K562 (cell line): ENCODE data around the gene FAM200A. TPM values are rescaled to one million over a fixed set of nuclear protein-coding genes. Genes with fewer than 3 reads are reported as not detected.

Experiments used
- CSDE1 ChIP-seq, 2 experiments: fragments of 450-650 bp; IDR thresholded peaks; 2 replicates each; pipeline ENCODE4 v1.6.1; 2016; ENCODE audit warnings: mild to moderate bottlenecking in 1 of 2
- CXXC5 ChIP-seq: fragments of 250-450 bp; sonication (Bioruptor Pico); IDR thresholded peaks from 2 replicates; pipeline ENCODE4 v1.8.0; 2022; ENCODE audit warnings: inconsistent platforms, mild to moderate bottlenecking, moderate library complexity
- DACH1 ChIP-seq: fragments of 450-650 bp; IDR thresholded peaks from 2 replicates; pipeline ENCODE4 v1.6.1; 2018; ENCODE audit not compliant: partially characterized antibody
- E2F6 ChIP-seq, 2 experiments: IDR thresholded peaks; 2 replicates each; pipeline ENCODE4 v1.6.1; 2011; ENCODE audit warnings: borderline replicate concordance in 1 of 2, control low read depth in 1 of 2, low read depth in 1 of 2, low read length in 1 of 2, mild to moderate bottlenecking in 1 of 2, mixed read lengths in 1 of 2, moderate library complexity in 1 of 2; ENCODE audit not compliant: insufficient read depth in 1 of 2, insufficient read length in 1 of 2, poor library complexity in 1 of 2, severe bottlenecking in 1 of 2; ENCODE audit errors: extremely low read depth in 1 of 2
- FIP1L1 ChIP-seq: fragments of 200-400 bp; formaldehyde crosslinking; IDR thresholded peaks from 2 replicates; pipeline ENCODE4 v1.6.1; 2018; ENCODE audit warnings: mild to moderate bottlenecking, low read depth, low read length; ENCODE audit not compliant: poor library complexity, severe bottlenecking
- GTF2F1 ChIP-seq: IDR thresholded peaks from 2 replicates; pipeline ENCODE4 v1.6.1; 2011; ENCODE audit warnings: low read depth, low read length, improper control_type of control experiment
- JUND ChIP-seq, 2 experiments: IDR thresholded peaks; 2 replicates in 1 of 2; 3 replicates in 1 of 2; pipeline ENCODE4 v1.6.1; 2011; ENCODE audit warnings: borderline replicate concordance in 2 of 2, low read depth in 2 of 2, low read length in 2 of 2, improper control_type of control experiment in 1 of 2, missing biosample characterization in 1 of 2, missing genetic modification characterization in 1 of 2, missing genetic modification reagents in 1 of 2
- KDM5B ChIP-seq: fragments of 200-600 bp; sonication (generic); IDR thresholded peaks from 2 replicates; pipeline ENCODE4 v1.6.1; 2012; ENCODE audit warnings: low read depth, mild to moderate bottlenecking, moderate library complexity, low read length, control low read depth, inconsistent platforms; ENCODE audit not compliant: insufficient replicate concordance
- PHB2 ChIP-seq: fragments of 450-650 bp; IDR thresholded peaks from 2 replicates; pipeline ENCODE4 v1.6.1; 2017; ENCODE audit warnings: low read depth
- PKNOX1 ChIP-seq: fragments of 450-650 bp; IDR thresholded peaks from 2 replicates; pipeline ENCODE4 v1.6.1; 2016
- POLR2B ChIP-seq: fragments of 450-650 bp; IDR thresholded peaks from 2 replicates; pipeline ENCODE4 v1.6.1; 2018; ENCODE audit warnings: low read depth; ENCODE audit not compliant: partially characterized antibody
- TRIM25 ChIP-seq: fragments of 450-650 bp; IDR thresholded peaks from 2 replicates; pipeline ENCODE4 v1.7.0; 2016; ENCODE audit warnings: borderline replicate concordance
- polyA plus RNA-seq, 8 experiments: library from polyadenylated mRNA; depleted of rRNA in 4 of 8; stranded (reverse) in 5 of 8; unstranded in 3 of 8; fragments of >200 nt; fragmentation: Nextera tagmentation in 2 of 8; fragmentation: Illumina TruSeq in 1 of 8; extraction: Ambion mirVana in 2 of 8; extraction: Trizol in 1 of 8; gene quantifications; 2 replicates each; pipeline versions ENCODE4 v1.2.1 to v1.2.3, GENCODE V29; 2011 to 2014; ENCODE audit warnings: inconsistent platforms in 1 of 8, missing spikeins in 1 of 8
- total RNA-seq, 7 experiments: library from RNA; depleted of rRNA in 6 of 7; stranded (reverse); fragments of >200 nt in 6 of 7; fragmentation: Illumina TruSeq in 2 of 7; extraction: Trizol in 2 of 7; gene quantifications; 2 replicates each; pipeline versions ENCODE4 v1.2.1 to v1.2.3, GENCODE V29; 2011 to 2021; ENCODE audit warnings: low replicate concordance in 1 of 7
- TF ChIP-seq, protein P1 (sequence below): fragments of 450-650 bp; conservative IDR thresholded peaks from 2 replicates; pipeline ENCODE4 v1.6.1; 2016; ENCODE audit warnings: missing genetic modification characterization, low read depth, mild to moderate bottlenecking, missing compliant biosample characterization, moderate library complexity
- TF ChIP-seq, protein P2 (sequence below): sonication (generic); formaldehyde crosslinking; IDR thresholded peaks from 2 replicates; pipeline ENCODE4 v1.8.0; 2022; ENCODE audit warnings: missing genetic modification reagents, mild to moderate bottlenecking, moderate library complexity, borderline replicate concordance
- TF ChIP-seq, protein P3 (sequence below), 2 experiments: fragments of 200-800 bp in 1 of 2; sonication (Bioruptor generic) in 1 of 2; sonication (generic) in 1 of 2; formaldehyde crosslinking in 1 of 2; IDR thresholded peaks in 1 of 2; conservative IDR thresholded peaks in 1 of 2; 2 replicates each; pipeline versions ENCODE4 v1.5.0 to v1.6.1; 2016 to 2020; ENCODE audit warnings: missing compliant biosample characterization in 1 of 2, missing genetic modification characterization in 1 of 2, missing genetic modification reagents in 1 of 2

FAM200A gene
- total and polyA plus RNA-seq, 9 of the 15 experiments (the other 6 are each of a cell fraction or from before 2014, with no cell fraction given): 3.3 to 11.2 (median 8.3) TPM

DNA sequence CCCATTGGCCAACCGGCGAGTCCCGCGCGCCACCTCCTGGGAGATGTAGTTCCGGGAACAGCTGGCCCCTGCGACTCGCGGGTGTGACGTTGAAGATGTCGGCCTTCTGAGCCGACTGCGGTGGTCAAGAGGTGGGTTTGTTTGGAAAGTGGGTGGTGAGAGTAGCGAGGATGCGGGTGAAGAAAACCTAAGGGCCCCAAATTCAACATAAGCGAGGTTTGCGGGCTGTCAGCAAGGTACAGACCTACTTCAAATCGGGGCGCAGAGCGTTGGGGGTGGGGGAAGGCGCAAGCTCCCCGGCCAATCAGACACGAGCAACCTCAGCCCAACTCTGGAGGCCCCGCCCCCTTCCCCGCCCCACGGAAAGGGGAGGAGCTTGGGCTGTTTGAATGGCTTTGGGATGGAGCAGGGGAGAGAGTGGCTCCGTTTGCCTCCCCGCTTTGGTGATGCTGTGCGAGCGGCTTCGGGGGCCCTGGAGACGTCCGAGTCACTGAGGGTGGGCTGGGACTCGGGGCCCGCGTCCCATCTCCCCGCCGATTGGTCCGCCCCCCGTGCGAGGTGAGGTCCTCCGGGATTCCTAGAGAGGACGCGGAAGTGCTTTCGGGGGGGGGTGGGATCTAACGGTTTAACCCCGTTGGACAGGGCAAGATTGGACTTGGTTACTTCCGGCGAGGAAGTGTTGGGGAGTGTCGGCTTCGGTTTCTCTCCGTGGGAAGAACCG lies 47.2 kb downstream of the FAM200A start, which contains the start of gene ZKSCAN5 (continued):
- TF ChIP-seq TRIM25 (no peak), KDM5B (peak; percentile 93), FIP1L1 (peak; percentile 84), CXXC5 (CRISPR knock-in tag) (peak; percentile 87), JUND (IDR thresholded peaks at IDR 0.05; ENCODE audit: borderline replicate concordance, low read depth, low read length) (peak; percentile 54), JUND (tag; IDR thresholded peaks at IDR 0.05; ENCODE audit: borderline replicate concordance, low read depth, low read length) (peak; percentile 51; the same call in 1 of the 3 replicates), CSDE1 (IDR thresholded peaks at IDR 0.05) (no peak), PKNOX1 (peak; percentile 63), E2F6 (IDR thresholded peaks at IDR 0.05; ENCODE audit: borderline replicate concordance in 1 of 2, extremely low read depth in 1 of 2, insufficient read depth in 1 of 2, insufficient read length in 1 of 2, low read depth in 1 of 2, low read length in 1 of 2, poor library complexity in 1 of 2, severe bottlenecking in 1 of 2) (no peak), GTF2F1 (peak; percentile 53; the same call in 1 of the 2 replicates), PHB2 (no peak; the same call in 1 of the 2 replicates), DACH1 (peak; percentile 96), POLR2B (peak; percentile 86)
- TF ChIP-seq, protein P1, sequence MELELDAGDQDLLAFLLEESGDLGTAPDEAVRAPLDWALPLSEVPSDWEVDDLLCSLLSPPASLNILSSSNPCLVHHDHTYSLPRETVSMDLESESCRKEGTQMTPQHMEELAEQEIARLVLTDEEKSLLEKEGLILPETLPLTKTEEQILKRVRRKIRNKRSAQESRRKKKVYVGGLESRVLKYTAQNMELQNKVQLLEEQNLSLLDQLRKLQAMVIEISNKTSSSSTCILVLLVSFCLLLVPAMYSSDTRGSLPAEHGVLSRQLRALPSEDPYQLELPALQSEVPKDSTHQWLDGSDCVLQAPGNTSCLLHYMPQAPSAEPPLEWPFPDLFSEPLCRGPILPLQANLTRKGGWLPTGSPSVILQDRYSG (tag): no peak
- TF ChIP-seq, protein P2, sequence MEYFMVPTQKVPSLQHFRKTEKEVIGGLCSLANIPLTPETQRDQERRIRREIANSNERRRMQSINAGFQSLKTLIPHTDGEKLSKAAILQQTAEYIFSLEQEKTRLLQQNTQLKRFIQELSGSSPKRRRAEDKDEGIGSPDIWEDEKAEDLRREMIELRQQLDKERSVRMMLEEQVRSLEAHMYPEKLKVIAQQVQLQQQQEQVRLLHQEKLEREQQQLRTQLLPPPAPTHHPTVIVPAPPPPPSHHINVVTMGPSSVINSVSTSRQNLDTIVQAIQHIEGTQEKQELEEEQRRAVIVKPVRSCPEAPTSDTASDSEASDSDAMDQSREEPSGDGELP: peak; percentile 98
- TF ChIP-seq, protein P3, sequence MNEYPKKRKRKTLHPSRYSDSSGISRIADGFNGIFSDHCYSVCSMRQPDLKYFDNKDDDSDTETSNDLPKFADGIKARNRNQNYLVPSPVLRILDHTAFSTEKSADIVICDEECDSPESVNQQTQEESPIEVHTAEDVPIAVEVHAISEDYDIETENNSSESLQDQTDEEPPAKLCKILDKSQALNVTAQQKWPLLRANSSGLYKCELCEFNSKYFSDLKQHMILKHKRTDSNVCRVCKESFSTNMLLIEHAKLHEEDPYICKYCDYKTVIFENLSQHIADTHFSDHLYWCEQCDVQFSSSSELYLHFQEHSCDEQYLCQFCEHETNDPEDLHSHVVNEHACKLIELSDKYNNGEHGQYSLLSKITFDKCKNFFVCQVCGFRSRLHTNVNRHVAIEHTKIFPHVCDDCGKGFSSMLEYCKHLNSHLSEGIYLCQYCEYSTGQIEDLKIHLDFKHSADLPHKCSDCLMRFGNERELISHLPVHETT (CRISPR knock-in tag; conservative IDR thresholded peaks at IDR 0.05 in 1 of 2, IDR thresholded peaks at IDR 0.05 in 1 of 2): peak in 1 of 2 experiments; percentile 81; a peak in 2 of 4 replicates
